ENCODE results near the gene SNRPD3.

SNRPD3 gene

DNA sequence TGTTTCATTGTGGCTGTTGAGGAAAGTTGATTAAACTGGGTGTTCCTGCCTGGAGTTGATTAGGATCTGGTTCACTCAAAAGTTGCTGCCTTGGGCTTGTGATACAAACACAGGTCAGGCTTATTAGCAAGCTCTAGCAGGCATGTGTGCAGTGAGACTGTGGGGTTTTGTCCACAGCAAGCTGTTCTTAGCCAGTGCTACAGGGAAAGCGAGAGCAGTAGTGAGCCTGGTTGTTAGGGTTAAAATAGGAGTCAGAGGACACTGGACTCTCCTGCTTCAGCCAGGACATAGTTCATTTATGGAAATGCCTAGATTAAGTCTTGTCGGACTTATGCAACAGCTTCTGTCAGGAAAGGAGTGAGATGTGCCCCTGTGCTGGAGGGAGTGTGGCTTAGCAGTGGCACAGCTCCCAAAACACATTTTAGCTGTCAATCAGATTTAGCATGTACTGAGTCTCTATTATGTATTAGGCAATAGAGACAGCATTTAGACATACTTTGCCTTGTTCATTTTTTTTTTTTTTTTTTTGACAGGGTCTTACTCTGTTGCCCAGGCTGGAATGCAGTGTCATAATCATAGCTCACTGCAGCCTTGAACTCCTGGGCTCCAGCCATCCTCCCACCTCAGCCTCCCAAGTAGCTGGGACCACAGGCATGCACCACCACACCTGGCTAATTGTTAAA, 8.7 kb downstream of the SNRPD3 start:
- in situ Hi-C loops (cut with MboI; ENCODE audit: low sequenced_read_pairs) = no loop called here

DNA sequence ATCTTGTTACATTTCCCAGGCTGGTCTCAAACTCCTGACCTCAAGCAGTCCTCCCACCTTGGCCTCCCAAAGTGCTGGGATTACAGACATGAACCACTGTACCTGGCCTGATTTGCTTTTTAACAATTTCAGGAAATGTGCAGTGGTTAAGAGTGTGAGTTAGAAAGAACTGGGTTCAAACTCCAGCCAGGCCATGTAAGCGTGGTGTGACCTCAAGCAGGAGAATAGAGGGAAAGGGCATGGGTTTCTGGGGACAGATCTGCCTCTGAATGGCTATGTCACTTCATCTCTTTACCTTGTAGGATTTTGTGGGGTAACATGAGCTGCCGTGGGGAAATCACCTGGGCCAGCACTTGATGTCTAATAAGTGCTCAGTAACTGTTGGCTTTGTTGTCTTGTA, 9.3 kb downstream of the SNRPD3 start:
- in situ Hi-C loops (cut with MboI; ENCODE audit: low sequenced_read_pairs) = no loop called here

DNA sequence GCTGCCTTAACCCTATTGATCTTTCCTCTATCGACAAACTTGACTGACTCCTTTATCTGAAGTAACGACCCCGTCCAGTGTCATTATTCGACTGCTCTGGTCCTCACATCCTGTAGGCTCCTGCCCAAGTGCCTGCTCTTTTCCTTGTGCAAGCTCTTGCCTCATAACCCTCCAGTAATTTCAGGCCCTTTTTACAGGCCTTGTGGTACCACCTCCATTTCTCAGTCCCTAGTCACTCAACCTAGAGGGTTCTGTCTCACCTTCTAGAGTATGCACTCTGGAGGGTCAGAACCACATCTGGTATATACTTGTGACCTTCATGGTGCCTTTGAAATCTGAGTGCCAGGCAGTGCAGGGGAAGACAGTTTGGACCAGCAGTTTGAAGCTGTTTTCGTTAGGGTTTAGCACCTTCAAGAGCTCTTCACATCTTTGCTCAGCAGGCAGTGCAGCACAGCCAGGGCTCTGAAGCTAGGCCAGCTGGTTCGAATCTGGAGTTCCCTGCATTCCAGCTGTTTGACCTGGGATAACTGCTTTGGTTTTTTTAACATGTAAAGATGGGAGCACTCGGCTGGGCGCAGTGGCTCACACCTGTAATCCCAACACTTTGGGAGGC, 11.2 kb downstream of the SNRPD3 start:
- in situ Hi-C loops (cut with MboI; ENCODE audit: low sequenced_read_pairs) = no loop called here

DNA sequence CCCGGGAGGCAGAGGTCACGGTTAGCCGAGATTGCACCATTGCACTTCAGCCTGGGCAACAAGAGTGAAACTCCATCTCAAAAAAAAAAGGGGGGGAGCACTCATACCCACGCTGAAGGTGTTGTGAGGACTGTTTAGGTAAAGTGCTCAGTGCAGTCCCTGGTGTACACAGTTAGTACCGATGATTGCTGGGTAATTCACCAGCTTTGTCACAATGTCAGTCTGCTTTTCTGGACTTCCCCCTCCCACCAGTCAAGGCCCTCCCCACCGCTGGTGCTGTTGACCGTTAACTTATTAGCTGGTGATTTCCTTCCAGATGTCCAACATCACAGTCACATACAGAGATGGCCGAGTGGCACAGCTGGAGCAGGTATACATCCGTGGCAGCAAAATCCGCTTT, 11.9 kb downstream of the SNRPD3 start:
- in situ Hi-C loops (cut with MboI; ENCODE audit: low sequenced_read_pairs) = no loop called here

DNA sequence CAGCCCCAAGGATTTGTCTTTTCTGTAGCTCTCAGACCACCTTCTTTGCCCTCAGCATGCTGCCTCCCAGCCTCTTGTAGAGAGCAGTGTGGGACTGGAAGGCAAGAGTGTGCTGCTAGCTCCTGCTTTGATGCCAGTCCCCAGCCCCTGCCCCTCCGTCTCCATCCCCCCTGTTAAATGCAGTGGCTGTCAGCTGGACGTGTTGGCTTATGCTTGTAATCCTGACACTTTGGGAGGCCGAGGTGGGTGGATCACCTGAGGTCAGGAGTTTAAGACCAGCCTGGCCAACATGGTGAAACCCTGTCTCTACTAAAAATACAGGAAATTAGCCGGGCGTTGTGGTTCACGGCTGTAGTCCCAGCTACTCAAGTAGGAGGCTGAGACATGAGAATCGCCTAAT, 15.5 kb downstream of the SNRPD3 start:
- in situ Hi-C loops (cut with MboI; ENCODE audit: low sequenced_read_pairs) = no loop called here

DNA sequence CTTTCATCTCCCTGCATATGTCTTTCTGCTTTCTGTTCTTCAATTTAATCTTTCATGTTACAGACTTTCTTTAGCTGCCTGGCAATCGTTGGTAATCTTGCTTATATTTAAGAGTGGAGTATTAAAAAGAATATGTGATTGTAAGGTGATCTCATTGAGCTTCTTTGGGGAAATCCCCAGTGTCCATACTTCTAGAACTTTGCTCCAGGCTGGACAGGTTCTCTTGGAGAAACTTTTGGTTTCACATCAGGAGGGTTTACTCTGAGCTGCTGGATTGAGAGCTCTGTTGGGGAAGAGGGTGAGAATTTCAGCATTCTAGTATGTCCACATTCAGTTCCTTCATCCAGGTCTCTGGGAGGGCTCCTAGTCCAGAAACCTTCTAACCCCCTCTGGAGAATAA, 21.0 kb downstream of the SNRPD3 start:
- in situ Hi-C loops (cut with MboI; ENCODE audit: low sequenced_read_pairs) = no loop called here

DNA sequence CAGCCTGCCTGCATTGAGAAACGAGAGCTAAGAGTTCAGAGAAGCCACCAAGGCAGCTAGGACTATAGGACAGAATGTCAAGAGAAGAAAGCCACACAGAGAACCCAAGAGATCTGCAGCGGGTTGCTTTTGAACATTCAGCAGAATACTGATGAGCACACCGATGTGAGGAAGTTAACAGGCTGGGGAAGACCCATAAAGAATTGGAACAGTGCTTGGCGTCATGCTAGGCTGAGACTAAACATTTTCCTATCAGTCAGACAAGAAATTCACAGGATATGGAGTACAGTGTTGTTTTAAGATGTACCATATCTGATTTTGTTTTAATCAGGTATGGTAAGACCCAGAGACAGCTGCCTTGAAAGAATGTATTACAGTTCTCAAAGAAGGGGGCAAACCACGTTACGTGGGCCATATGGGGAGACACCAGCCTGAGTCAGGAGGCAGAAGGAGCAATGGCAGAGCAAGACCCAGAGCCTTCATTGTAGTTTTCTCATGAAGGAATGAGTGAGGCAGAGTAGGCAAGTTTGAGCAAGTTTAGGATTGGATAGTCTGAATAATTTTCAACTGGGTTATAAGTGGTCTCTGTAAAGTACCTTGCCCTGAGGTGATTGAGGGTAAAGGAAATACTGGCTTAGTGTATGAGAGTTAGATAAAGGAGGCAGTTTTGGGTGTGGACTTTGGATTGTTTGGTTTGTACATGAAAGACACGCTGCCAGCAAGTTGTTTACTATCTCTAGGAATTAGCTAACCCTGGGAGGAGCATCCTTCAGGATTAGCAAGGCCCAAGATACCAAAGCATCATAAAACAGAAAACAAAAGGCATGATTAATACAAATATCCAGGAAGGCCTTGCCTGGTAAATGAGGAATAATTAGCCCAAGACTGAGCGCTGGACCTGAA, 22.8 kb downstream of the SNRPD3 start:
- in situ Hi-C loops (cut with MboI; ENCODE audit: low sequenced_read_pairs) = no loop called here

DNA sequence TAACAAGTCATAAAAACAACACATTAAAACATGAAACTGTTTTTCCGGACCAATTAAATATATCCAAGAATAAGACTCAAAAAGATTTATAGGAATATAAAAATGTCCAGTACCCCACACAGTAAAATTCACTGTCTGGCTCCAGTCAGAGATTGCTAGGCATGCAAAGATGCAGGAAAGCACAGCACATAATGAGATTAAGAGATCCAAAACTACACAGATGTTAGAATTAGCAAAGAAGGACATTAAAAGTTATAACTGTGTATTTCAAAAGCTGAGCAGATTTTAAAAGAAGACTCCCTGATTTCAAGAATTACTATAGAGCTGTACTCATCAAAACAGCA, 23.4 kb downstream of the SNRPD3 start:
- in situ Hi-C loops (cut with MboI; ENCODE audit: low sequenced_read_pairs) = no loop called here

DNA sequence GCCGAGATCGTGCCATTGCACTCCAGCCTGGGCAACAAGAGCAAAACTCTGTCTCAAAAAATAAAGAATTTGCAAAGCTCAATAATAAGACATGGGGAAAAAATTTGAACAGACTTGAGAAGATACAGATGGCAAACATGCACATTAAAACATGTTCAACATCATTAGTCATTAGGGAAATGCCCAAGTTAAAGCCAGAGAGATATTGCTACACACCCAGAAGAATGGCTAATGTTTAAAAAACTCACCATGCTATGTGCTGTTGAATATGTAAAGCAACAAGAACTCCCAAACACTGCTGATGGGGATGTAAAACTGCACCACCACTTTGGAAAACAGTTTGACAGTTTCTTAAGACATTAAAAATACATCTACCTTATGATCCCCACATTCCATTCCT, 24.5 kb downstream of the SNRPD3 start:
- in situ Hi-C loops (cut with MboI; ENCODE audit: low sequenced_read_pairs) = no loop called here

DNA sequence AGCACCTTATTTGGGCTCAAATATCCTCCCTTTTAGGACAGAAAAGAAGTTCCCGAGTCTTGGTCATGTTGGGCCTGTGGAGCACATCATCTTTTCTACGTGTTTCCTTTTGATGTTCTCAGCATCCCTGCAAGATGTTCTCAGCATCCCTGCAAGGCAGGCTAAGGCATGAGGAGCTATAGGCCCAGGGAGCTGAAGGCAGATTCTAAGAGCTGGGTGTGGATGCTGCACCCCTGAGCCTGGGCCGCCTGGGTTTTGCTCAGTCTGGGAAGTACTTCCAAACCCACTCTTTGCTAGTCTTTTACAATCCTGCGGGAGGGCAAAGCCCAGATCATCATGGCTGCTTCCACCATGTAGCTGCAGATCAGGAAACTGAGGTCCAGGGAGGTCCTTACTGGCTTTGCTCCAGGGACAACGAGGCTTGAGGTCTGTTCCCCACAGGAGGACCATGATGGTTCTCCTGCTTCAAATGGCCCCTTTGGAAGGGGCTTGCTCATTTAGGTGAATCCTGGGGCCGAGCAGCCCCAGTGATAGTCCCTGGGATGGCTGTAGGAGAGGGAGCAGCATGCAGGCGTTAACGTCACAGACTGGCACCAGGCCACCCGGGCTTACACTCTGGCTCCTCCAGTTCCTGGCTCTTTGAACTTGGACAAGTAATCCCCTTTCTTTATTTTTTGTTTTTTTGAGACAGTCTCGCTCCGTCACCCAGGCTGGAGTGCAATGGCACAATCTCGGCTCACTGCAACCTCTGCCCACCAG, 26.4 kb downstream of the SNRPD3 start:
- in situ Hi-C loops (cut with MboI; ENCODE audit: low sequenced_read_pairs) = no loop called here

DNA sequence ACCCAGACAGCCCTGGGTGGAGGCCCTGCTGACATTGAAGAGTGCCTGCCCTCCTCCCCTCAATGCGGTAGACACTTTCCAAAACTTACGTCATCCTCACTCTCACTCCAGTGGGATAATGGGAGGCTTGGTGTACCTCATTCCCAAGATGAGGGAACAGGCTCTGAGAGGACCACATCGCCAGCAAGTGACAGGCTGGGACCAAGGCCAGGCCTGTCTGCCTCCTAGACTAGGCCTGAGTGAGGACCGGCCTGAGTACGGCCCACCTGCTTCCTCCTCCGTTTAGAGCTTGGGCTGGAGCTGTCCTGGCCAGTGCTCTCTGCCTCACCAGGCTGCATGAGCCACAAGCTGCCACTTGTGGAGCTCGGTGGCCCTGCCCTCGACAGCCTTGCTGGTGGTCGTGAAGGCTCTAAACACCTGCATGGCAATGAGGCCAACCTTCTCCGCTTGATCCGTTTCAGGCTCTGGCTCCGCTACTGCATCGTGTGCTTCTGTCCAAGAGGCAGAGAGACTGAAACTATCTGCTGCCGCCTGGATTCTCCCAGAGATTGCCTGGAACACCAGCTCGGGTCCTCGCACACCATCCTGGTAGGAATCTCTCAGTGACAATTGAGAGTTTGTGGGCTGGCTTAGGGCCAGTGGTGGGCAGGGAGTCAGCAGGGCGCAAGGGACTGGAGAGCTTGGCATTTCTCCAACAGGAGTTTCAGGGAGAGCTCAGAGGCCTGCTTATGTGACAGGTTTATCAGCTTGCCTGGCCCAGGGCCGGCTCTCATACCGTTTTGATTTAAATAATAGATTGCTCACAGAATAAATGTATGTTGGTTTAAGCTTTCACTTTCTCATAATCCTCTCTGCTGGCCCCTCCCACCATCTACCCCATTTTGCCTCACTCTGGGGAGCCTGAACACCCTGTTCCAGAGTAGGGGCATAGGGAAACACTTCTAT, 27.7 kb downstream of the SNRPD3 start:
- in situ Hi-C loops (cut with MboI; ENCODE audit: low sequenced_read_pairs) = no loop called here

DNA sequence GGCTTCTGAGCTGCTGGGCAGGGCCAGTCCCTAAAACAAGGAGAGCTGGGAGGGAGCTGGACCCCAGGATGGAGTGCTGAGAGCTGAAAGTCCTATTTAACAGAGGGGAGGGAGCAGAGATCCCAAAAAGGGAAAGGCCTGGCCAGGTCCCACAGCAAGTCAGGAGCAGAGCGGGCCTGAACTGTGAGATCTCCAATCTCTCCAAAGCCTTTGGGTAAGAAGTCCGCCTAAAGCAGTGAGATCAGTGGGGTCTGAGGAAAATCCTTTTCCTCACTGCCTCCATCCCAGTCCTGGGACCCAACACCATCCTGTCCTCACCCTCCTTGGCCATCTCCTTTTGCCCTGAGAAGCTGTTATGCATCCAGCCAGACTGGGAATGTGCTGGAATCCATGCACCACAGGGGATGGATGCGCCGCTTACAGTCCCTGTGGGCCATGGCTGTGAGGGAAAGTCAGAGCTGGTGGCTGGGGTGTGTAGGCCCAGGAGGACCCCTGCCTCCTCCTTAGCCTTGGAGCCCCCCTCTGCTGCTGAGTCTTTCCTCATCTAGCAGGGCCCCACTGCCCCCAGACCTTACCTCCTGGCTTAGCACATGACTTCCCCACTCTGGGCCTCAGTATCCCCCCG, 28.5 kb downstream of the SNRPD3 start:
- in situ Hi-C loops (cut with MboI; ENCODE audit: low sequenced_read_pairs) = no loop called here

DNA sequence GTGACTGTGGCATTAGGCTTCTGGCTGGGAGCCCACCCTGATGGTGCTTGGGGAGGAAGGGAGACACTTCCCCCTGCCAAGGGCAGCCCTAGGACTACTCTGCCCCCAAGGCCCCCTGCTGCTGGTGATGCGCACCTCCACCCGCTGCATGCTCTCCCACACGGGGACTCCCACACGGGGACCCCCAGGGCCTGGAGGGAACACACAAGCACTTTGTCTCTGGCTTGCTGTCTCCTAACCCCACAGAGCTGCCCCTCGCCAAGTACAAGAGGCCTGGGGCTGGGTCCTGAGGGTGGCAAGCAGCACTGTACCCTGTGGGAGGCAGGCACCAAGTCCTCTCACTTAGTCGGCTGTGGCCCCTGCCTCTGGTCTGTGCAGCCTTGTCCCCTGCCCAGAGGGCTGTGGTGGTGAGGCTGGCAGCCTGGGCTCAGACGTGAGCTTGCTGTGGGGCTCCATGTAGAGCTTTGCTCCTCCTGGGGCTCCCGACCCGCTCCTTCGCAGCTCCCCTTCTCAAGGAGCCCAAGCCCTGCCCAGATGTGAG, 29.1 kb downstream of the SNRPD3 start:
- in situ Hi-C loops (cut with MboI; ENCODE audit: low sequenced_read_pairs) = no loop called here

DNA sequence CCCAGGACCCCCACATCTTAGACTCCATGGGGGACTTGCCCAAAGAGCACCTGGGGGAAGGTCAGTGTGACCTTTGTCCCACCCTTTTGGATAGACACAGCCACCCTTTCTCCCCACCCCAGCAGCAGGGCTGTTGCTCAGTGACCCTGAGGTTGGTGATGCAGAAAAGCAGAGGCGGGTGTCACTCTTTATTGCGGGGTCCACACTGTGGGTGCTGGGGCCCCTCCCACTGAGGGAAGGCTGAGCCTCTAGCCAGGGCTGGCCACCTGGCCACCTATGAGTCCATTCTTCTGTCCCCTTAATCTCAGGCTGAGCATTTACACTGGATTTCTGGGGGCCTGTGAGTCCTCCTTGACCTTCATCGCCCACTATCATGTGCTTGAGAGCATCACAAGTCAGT, 29.7 kb downstream of the SNRPD3 start:
- in situ Hi-C loops (cut with MboI; ENCODE audit: low sequenced_read_pairs) = no loop called here

DNA sequence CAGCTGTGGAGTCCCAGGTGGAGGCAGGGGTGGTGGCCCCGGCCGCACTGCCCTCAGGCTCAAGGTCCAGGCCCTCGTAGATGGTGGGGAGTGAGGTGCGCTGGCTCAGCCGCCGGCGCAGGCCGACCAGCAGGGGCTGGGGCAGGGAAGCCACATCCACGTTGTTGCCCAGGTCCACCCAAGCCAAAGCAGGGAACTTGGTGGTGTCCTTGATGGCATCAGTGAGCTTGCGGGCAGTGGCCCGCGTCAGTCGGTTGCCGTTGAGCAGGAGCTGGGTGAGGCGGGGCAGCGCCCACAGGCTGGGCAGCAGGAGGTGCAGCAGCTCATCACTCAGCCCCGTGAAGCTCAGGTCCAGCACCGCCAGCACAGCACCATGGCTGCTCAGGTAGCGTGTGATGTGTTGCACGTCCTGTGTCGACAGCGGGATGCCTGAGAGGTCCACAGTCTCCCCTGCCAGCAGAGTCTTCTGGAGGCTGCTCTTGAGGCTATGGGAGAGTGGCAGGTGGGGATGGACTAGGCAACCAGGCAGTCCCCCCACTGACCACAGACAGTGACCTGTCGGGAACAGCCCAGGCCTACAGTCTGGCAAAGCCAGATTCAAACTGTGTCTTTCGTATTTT, 30.2 kb downstream of the SNRPD3 start:
- in situ Hi-C loops (cut with MboI; ENCODE audit: low sequenced_read_pairs) = no loop called here

DNA sequence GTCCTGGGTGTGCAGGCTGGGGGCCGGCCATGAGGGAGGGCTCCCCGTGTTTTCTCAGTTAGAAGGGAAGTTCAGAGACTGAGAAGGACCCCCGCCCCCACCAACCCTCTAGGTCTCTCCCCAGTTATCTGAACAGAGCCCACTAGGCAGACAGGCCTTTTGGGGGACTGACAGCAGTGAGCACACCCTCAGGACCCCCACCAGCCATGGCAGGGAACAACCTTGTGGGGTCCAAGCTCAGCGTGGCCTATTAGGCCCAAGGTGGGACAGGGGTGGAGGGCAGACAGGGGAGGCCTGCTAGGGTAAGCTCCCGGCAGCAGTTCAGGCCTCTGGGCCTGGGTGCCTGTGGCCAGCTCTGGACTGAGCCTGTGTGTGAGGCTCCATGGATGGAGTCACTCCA, 31.5 kb downstream of the SNRPD3 start:
- in situ Hi-C loops (cut with MboI; ENCODE audit: low sequenced_read_pairs) = no loop called here

DNA sequence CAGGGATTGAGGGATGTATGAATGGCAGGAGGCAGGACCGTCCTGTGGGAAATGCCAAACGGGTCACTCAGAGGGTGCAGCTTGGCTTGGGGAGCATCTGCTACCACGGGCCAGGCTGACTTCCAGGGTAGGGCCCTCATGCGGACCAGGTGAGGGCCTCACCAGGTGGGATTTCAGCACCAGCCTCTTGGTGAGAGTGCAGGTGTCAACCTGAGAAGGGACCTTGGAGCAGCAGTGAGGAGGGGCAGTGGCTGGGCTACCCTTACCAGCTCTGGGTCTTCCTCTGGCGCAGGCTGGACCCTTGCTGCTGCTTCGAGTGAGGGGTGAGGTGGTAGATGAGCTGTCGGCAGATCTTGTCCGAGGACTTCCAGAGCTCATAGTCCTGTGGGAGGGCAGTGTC, 32.1 kb downstream of the SNRPD3 start:
- in situ Hi-C loops (cut with MboI; ENCODE audit: low sequenced_read_pairs) = no loop called here

DNA sequence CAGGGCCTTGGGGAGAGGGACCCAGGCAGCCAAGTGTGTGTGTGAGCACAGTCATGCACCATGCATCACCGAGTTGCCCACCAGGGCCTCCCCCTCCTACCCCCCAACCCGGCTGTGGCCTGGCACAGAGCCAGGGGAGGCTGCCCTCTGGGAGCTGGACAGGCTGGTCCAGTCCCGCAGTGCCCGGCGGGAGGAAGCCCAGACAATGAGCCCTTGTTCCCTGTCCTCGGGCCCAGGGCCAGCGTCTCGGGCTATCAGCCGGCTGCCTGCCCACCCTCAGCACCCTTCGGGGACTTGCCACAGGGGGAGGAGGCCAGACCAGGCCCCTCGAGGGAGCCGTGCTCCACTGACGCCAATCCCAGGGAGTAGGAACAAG, 32.6 kb downstream of the SNRPD3 start:
- in situ Hi-C loops (cut with MboI; ENCODE audit: low sequenced_read_pairs) = no loop called here
